Measurements from ENCODE around the gene POU2AF1.

Gene POU2AF1

DNA sequence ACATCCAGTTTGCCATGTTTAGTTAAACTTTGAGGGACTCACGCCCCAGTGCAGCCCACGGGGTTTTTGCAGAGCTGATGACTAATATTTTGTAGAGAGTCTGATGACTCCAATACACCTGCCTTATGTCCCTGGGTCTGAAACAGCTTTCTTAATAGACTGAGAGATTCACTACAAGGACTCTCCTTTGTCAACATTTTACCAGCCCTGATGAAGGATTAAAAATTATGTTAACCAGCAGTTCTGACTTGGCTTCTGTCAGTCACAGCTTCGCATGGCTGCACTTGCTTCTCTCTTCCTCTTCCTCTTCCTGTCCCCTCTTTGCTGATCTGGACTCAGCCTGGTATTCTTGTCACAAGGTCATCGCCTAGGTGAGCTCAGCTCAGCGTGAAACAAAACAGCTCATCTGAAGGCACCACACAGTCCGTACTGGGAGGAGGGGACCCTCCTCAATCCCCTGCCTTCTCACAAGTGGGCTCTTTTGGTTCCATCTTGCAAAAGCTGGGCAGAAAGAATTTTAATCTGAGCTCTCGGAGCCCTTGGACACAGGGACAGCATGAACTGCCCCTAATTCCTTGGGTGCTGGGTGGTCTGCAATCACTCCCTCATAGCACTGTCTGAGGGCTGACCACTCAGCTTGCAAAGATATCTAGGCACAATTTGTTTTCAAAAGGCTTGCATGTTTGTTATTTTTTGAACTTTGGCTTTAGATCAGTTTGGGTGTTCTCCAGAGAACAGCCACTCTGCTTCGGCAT lies 38.1 kb upstream of the POU2AF1 start:
- Histone ChIP-seq H3K4me1 (ENCODE audit: insufficient read depth, low read length) (peaks cover 6% of the 10 kb centered on the region), H2AFZ (ENCODE audit: low read depth, low read length) (no peak overlapping the region), H3K4me3 (ENCODE audit: low read length) (no peak overlapping the region), H3K9me3 (ENCODE audit: low read length) (no peaks in the 10 kb centered on the region), H3K36me3 (ENCODE audit: insufficient read depth, low read length) (no peaks in the 10 kb centered on the region), H3K27me3 (ENCODE audit: insufficient read depth, low read length) (no peaks in the 10 kb centered on the region)

GRCh38 chr11:111416231-111416960 lies 37.3 kb upstream of the POU2AF1 start:
- no peak overlapping the region for H2AFZ ChIP-seq (ENCODE audit: low read depth, low read length)
- no peak overlapping the region for H3K4me3 ChIP-seq (ENCODE audit: low read length)
- H3K9me3 ChIP-seq (ENCODE audit: low read length), result no peaks in the 10 kb centered on the region
- no peaks in the 10 kb centered on the region for H3K36me3 ChIP-seq (ENCODE audit: insufficient read depth, low read length)
- peaks cover 6% of the 10 kb centered on the region for H3K4me1 ChIP-seq (ENCODE audit: insufficient read depth, low read length)
- H3K27me3 ChIP-seq (ENCODE audit: insufficient read depth, low read length), result no peaks in the 10 kb centered on the region

DNA sequence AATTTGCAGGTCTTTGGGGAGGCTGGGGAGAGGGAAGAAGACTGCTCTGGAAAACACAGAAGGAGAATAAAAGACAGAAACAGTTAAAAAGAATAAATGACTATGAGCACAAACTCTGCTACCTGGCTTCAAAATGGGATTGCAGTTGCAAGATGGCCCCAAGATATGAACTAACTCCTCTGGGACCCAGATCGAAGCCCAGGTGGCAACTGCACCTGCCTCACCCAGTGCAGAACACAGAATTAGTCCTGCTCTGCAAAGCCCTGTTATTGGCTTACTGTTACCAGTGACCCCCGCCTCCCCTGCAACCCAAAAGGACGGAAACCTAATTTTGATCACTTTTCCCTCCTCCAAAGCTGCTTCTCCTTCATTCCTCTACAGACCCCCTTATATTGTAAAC lies 35.9 kb upstream of the POU2AF1 start:
- H3K4me1 ChIP-seq (ENCODE audit: insufficient read depth, low read length), result peaks cover 6% of the 10 kb centered on the region
- no peak overlapping the region for H3K4me3 ChIP-seq (ENCODE audit: low read length)
- no peaks in the 10 kb centered on the region for H3K36me3 ChIP-seq (ENCODE audit: insufficient read depth, low read length)
- no peak overlapping the region for H2AFZ ChIP-seq (ENCODE audit: low read depth, low read length)
- no peaks in the 10 kb centered on the region for H3K9me3 ChIP-seq (ENCODE audit: low read length)
- no peaks in the 10 kb centered on the region for H3K27me3 ChIP-seq (ENCODE audit: insufficient read depth, low read length)

- H3K9me3 ChIP-seq (ENCODE audit: low read length), result no peaks in the 10 kb centered on the region
- H2AFZ ChIP-seq (ENCODE audit: low read depth, low read length), result no peak overlapping the region
- H3K36me3 ChIP-seq (ENCODE audit: insufficient read depth, low read length), result no peaks in the 10 kb centered on the region
- H3K4me3 ChIP-seq (ENCODE audit: low read length), result no peak overlapping the region
- no peaks in the 10 kb centered on the region for H3K27me3 ChIP-seq (ENCODE audit: insufficient read depth, low read length)
- peaks cover 6% of the 10 kb centered on the region for H3K4me1 ChIP-seq (ENCODE audit: insufficient read depth, low read length)
These were observed 35.3 kb upstream of the POU2AF1 start for GRCh38 chr11:111414267-111414931.

DNA sequence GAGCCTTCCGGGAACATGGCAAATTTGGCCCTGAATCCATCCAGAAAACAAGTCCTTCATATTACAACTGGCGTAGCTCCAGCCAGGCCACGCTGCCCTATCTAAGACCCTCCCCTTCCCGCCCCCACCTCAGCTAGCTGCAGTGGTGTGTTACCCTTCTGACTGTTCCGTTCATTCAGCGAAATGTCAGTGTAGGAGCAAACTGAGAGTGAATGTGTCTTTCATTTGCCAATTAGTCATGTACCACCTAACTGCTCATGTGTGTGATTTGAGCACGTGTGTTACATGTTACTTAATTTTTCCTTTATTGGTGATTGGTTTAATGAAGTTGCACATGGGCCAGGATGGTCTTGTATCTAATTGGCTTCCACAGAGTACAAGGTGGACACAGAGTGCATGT lies 34.8 kb upstream of the POU2AF1 start:
- Histone ChIP-seq H3K4me3 (ENCODE audit: low read length) (no peak overlapping the region), H3K36me3 (ENCODE audit: insufficient read depth, low read length) (no peaks in the 10 kb centered on the region), H3K9me3 (ENCODE audit: low read length) (no peaks in the 10 kb centered on the region), H3K4me1 (ENCODE audit: insufficient read depth, low read length) (peaks cover 6% of the 10 kb centered on the region), H2AFZ (ENCODE audit: low read depth, low read length) (no peak overlapping the region), H3K27me3 (ENCODE audit: insufficient read depth, low read length) (no peaks in the 10 kb centered on the region)

- H3K27me3 ChIP-seq (ENCODE audit: insufficient read depth, low read length), result no peaks in the 10 kb centered on the region
- peaks cover 3% of the 10 kb centered on the region for H3K4me1 ChIP-seq (ENCODE audit: insufficient read depth, low read length)
- no peak overlapping the region for H3K4me3 ChIP-seq (ENCODE audit: low read length)
- H3K9me3 ChIP-seq (ENCODE audit: low read length), result no peaks in the 10 kb centered on the region
- H2AFZ ChIP-seq (ENCODE audit: low read depth, low read length), result no peak overlapping the region
- no peaks in the 10 kb centered on the region for H3K36me3 ChIP-seq (ENCODE audit: insufficient read depth, low read length)
These were observed 33.2 kb upstream of the POU2AF1 start for GRCh38 chr11:111412293-111412692.

- no peak overlapping the region for H2AFZ ChIP-seq (ENCODE audit: low read depth, low read length)
- H3K9me3 ChIP-seq (ENCODE audit: low read length), result no peaks in the 10 kb centered on the region
- H3K36me3 ChIP-seq (ENCODE audit: insufficient read depth, low read length), result no peaks in the 10 kb centered on the region
- H3K27me3 ChIP-seq (ENCODE audit: insufficient read depth, low read length), result no peaks in the 10 kb centered on the region
- H3K4me3 ChIP-seq (ENCODE audit: low read length), result no peak overlapping the region
- no peaks in the 10 kb centered on the region for H3K4me1 ChIP-seq (ENCODE audit: insufficient read depth, low read length)
These were observed 32.4 kb upstream of the POU2AF1 start for GRCh38 chr11:111411456-111411855.

DNA sequence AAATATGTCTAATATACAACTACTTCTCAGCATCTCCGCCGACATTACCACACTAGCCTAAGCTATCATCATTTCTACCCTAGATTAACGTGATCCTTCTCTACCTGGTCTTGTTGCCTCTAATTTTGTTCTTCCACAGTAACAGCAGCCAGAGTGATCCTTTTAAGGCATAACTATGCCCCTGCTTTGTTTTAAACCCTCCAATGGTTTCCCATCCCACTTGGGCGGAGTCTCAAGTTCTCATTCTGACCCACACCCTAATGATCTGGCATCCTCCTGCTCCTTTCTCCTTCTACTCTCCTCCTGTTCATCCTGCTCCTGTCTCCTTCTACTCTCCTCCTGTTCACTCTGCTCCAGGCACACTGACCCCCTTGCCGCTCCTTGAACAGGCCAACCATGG lies 31.9 kb upstream of the POU2AF1 start:
- no peaks in the 10 kb centered on the region for H3K27me3 ChIP-seq (ENCODE audit: insufficient read depth, low read length)
- H2AFZ ChIP-seq (ENCODE audit: low read depth, low read length), result no peak overlapping the region
- no peaks in the 10 kb centered on the region for H3K36me3 ChIP-seq (ENCODE audit: insufficient read depth, low read length)
- no peak overlapping the region for H3K4me3 ChIP-seq (ENCODE audit: low read length)
- H3K4me1 ChIP-seq (ENCODE audit: insufficient read depth, low read length), result no peaks in the 10 kb centered on the region
- no peaks in the 10 kb centered on the region for H3K9me3 ChIP-seq (ENCODE audit: low read length)

DNA sequence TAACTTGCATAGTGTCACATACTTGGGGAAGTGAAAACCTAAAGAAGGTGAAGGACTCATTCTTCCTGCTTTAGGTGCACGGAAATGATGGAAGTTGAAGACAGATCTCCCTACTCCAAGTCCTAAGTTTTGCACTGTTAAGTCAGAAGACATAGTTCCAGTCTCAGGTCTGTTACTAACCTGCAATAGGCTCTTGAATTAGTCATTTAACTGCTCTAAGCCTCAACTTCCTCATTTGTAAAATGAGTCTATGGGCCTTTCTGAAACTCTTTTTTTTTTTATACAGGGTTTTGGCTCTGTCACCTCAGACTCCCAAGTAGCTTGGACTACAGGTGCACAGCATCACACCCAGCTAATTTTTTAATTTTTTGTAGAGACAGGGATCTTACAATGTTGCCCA lies 30.8 kb upstream of the POU2AF1 start:
- no peaks in the 10 kb centered on the region for H3K9me3 ChIP-seq (ENCODE audit: low read length)
- no peaks in the 10 kb centered on the region for H3K36me3 ChIP-seq (ENCODE audit: insufficient read depth, low read length)
- H2AFZ ChIP-seq (ENCODE audit: low read depth, low read length), result no peak overlapping the region
- H3K27me3 ChIP-seq (ENCODE audit: insufficient read depth, low read length), result no peaks in the 10 kb centered on the region
- no peaks in the 10 kb centered on the region for H3K4me1 ChIP-seq (ENCODE audit: insufficient read depth, low read length)
- H3K4me3 ChIP-seq (ENCODE audit: low read length), result no peak overlapping the region

DNA sequence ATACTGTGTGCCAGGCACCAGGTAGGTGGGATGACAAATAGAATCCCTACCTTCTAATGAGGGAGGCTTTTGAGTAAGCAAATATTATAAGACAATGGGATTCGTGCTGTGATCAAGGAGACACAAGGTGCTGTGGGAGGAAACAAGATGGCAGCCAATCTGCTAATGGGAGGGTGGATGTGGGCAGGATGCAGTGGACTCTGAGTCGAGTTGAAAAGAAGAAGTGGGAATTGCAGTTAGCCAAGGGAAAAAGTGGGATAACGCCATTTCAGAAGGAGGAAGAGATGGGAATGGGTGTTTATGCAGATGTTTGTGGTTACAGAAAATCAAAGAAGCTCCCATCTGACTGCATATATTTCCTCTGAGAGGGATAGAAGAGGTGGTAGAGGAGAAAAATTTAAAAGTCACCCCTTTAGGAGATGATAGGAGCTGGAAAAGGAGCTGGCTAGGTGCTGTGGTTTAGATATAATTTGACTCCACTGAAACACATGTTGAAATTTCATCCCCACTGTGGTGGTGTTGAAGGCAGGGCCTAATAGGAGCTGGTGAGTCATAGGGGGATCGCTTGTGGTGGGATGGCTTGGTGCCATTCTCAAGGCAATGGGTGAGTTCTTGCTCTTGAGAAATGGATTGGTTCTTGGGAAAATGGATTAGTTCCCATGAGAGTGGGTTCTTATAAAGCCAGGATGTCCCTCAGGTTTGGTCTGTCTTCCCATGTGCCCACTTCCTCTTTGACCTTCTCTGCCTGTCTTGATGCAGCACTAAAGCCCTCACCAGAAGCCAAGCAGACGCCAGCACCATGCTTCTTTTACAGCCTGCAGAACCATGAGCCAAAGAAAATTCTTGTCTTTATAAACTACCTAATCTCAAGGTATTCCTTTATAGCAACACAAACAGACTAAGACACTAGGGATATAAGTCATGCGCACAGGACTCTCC lies 30.0 kb upstream of the POU2AF1 start:
- no peak overlapping the region for H2AFZ ChIP-seq (ENCODE audit: low read depth, low read length)
- no peaks in the 10 kb centered on the region for H3K4me1 ChIP-seq (ENCODE audit: insufficient read depth, low read length)
- no peaks in the 10 kb centered on the region for H3K9me3 ChIP-seq (ENCODE audit: low read length)
- H3K4me3 ChIP-seq (ENCODE audit: low read length), result no peak overlapping the region
- no peaks in the 10 kb centered on the region for H3K36me3 ChIP-seq (ENCODE audit: insufficient read depth, low read length)
- H3K27me3 ChIP-seq (ENCODE audit: insufficient read depth, low read length), result no peaks in the 10 kb centered on the region

DNA sequence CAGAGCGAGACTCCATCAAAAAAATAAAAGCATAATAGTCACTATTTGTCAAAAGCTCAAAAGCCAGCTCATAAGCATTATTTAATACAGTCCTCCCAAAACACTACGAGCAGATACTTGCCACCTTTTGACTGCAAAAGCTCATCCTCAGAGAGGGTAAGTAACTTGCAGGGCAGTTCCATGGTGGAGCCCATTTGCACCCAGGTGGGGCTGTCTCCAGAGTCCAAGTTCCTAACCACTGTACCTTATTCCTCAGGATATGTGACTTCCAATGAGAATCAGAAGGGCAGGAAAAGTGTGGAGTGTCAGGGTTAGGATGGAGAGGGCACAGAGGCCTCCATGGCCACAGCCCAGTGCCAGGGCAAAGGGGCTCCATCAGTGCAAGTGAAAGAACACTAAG lies 28.6 kb upstream of the POU2AF1 start:
- H3K4me3 ChIP-seq (ENCODE audit: low read length), result no peak overlapping the region
- no peaks in the 10 kb centered on the region for H3K36me3 ChIP-seq (ENCODE audit: insufficient read depth, low read length)
- H3K9me3 ChIP-seq (ENCODE audit: low read length), result no peaks in the 10 kb centered on the region
- no peaks in the 10 kb centered on the region for H3K27me3 ChIP-seq (ENCODE audit: insufficient read depth, low read length)
- H2AFZ ChIP-seq (ENCODE audit: low read depth, low read length), result no peak overlapping the region
- no peaks in the 10 kb centered on the region for H3K4me1 ChIP-seq (ENCODE audit: insufficient read depth, low read length)

DNA sequence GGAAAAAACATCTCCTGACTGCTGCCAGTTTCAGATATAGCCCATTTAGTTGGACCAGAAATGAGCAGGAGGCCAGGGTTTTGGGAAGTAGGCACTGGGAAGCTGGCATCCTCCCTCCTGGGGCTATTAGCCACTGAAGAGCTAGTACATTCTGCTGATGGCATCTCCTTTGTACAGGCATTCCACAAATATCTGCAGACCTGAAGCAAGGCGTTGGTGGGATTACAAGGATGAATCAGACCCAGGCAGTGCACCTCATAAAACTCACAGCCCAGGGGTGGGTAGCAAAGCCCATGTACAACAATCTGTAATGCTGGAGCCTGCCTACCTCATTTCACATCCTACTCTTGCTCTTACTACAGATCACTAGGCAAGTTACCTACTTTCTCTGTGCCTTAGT lies 27.5 kb upstream of the POU2AF1 start:
- Histone ChIP-seq H3K9me3 (ENCODE audit: low read length) (no peaks in the 10 kb centered on the region), H3K4me1 (ENCODE audit: insufficient read depth, low read length) (no peaks in the 10 kb centered on the region), H3K36me3 (ENCODE audit: insufficient read depth, low read length) (no peaks in the 10 kb centered on the region), H3K4me3 (ENCODE audit: low read length) (no peak overlapping the region), H2AFZ (ENCODE audit: low read depth, low read length) (no peak overlapping the region), H3K27me3 (ENCODE audit: insufficient read depth, low read length) (no peaks in the 10 kb centered on the region)

Measured in neuron (in vitro differentiated cells).